B cell (primary cell): Measurements from ENCODE around the gene ERC2.

Source experiments
- CTCF ChIP-seq: fragments of 200-600 bp; IDR thresholded peaks from one replicate; pipeline ENCODE4 v1.8.0; 2022; ENCODE audit warnings: antibody characterized with exemption, mild to moderate bottlenecking
- EZH2 ChIP-seq: IDR thresholded peaks from 2 replicates; pipeline ENCODE4 v1.6.1; 2012; ENCODE audit warnings: borderline replicate concordance, low read depth, mild to moderate bottlenecking, moderate library complexity, low read length; ENCODE audit not compliant: insufficient read depth, poor library complexity, severe bottlenecking

DNA sequence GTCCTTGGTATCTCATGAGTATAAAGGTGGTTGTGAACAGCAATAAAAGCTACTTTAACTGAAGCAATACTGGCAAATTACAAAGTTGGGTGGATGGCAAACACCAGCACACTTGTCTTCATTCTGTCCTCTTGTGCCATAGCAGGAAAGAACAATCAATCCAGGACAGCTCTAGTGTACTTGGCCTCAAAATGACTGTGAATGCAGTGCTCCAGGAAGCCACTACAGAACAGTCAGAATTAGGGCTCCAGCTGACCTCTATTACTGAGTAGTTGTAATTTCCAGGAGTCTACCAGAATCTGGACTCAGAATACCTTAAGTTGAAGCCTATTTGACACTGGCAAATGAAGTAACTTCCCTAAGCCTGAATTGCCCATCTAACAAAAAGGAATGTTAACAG lies 642.2 kb downstream of the ERC2 start:
- TF ChIP-seq CTCF, result no peak
- no peak for TF ChIP-seq EZH2
